SK-N-SH (cell line): ENCODE data around the gene MB.

Experiments
- EP300 ChIP-seq, 2 experiments: IDR thresholded peaks; 2 replicates each; pipeline versions ENCODE4 v1.4.0 to v1.6.1; 2012; ENCODE audit warnings: borderline replicate concordance in 1 of 2, low read depth in 1 of 2, low read length in 1 of 2
- FOXJ3 ChIP-seq: sonication (generic); formaldehyde crosslinking; IDR thresholded peaks from 2 replicates; pipeline ENCODE4 v1.5.1; 2020; ENCODE audit warnings: mild to moderate bottlenecking, missing genetic modification reagents
- FOXM1 ChIP-seq: IDR thresholded peaks from 2 replicates; pipeline ENCODE4 v1.4.0; 2012; ENCODE audit warnings: low read depth, mild to moderate bottlenecking
- GABPA ChIP-seq: IDR thresholded peaks from 2 replicates; pipeline ENCODE4 v1.4.0; 2012; ENCODE audit warnings: low read depth, mild to moderate bottlenecking
- GATA2 ChIP-seq: sonication (generic); formaldehyde crosslinking; IDR thresholded peaks from 2 replicates; pipeline ENCODE4 v1.5.0; 2020; ENCODE audit warnings: mild to moderate bottlenecking, missing genetic modification reagents
- RFX5 ChIP-seq: IDR thresholded peaks from 2 replicates; pipeline ENCODE4 v1.6.1; 2012; ENCODE audit warnings: mild to moderate bottlenecking, improper control_type of control experiment, low read length
- SIN3A ChIP-seq: IDR thresholded peaks from 2 replicates; pipeline ENCODE4 v1.6.1; 2012; ENCODE audit warnings: low read depth, mild to moderate bottlenecking, low read length, moderate library complexity, borderline replicate concordance
- TCF12 ChIP-seq: IDR thresholded peaks from 2 replicates; pipeline ENCODE4 v1.4.0; 2012
- TEAD4 ChIP-seq: IDR thresholded peaks from 2 replicates; pipeline ENCODE4 v1.4.0; 2012; ENCODE audit warnings: mild to moderate bottlenecking, borderline replicate concordance; ENCODE audit not compliant: insufficient read depth
- YY1 ChIP-seq: IDR thresholded peaks from 2 replicates; pipeline ENCODE4 v1.4.0; 2012; ENCODE audit warnings: low read depth, mild to moderate bottlenecking
- TF ChIP-seq, protein P1 (sequence below): fragments of 200-600 bp; sonication (generic); IDR thresholded peaks from 2 replicates; pipeline ENCODE4 v1.6.1; 2017; ENCODE audit warnings: antibody characterized with exemption, mild to moderate bottlenecking, moderate library complexity

DNA sequence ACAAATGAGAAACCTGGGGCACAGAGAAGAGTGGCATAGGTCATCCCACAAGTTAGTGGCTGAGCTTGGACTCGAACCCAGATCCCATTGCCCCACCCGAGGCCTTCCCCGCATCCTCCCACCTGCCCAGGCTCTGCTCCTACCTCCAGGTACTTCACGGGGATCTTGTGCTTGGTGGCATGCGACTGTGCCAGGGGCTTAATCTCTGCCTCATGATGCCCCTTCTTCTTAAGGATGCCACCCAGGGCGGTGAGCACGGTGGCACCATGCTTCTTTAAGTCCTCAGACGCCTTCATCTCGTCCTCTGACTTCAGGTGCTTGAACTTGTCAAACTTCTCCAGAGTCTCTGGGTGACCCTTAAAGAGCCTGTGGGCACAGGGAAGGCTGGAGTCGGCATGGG is 6.4 kb downstream of the MB start:
- no peak for TF ChIP-seq GATA2 (CRISPR knock-in tag)
- TF ChIP-seq, protein P1, sequence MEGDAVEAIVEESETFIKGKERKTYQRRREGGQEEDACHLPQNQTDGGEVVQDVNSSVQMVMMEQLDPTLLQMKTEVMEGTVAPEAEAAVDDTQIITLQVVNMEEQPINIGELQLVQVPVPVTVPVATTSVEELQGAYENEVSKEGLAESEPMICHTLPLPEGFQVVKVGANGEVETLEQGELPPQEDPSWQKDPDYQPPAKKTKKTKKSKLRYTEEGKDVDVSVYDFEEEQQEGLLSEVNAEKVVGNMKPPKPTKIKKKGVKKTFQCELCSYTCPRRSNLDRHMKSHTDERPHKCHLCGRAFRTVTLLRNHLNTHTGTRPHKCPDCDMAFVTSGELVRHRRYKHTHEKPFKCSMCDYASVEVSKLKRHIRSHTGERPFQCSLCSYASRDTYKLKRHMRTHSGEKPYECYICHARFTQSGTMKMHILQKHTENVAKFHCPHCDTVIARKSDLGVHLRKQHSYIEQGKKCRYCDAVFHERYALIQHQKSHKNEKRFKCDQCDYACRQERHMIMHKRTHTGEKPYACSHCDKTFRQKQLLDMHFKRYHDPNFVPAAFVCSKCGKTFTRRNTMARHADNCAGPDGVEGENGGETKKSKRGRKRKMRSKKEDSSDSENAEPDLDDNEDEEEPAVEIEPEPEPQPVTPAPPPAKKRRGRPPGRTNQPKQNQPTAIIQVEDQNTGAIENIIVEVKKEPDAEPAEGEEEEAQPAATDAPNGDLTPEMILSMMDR = no peak
- no peak for TF ChIP-seq FOXJ3 (CRISPR knock-in tag)
- no peak for TF ChIP-seq GABPA
- TF ChIP-seq TCF12 = no peak
- no peak for TF ChIP-seq EP300 (IDR thresholded peaks at IDR 0.05; ENCODE audit: borderline replicate concordance in 1 of 2, low read depth in 1 of 2, low read length in 1 of 2)
- TF ChIP-seq YY1 = no peak
- no peak for TF ChIP-seq SIN3A
- TF ChIP-seq FOXM1 = no peak
- no peak for TF ChIP-seq TEAD4
- TF ChIP-seq RFX5 = no peak
